Measurements from ENCODE around the gene LAMC1.

LAMC1 gene

GRCh38 chr1:183052861-183053260 lies 29.6 kb downstream of the LAMC1 start:
- Histone ChIP-seq H3K23ac (ENCODE audit: low read length) (no peak overlapping the region), H2BK12ac (ENCODE audit: low read length) (no peak overlapping the region), H2BK120ac (ENCODE audit: insufficient read depth, low read length, poor library complexity) (no peak overlapping the region), H4K91ac (ENCODE audit: low read depth, low read length) (no peak overlapping the region), H3K36me3 (ENCODE audit: control insufficient read depth in 1 of 2, insufficient read depth in 2 of 2, low read length in 2 of 2) (no peaks in the 10 kb centered on the region), H3K14ac (ENCODE audit: low read length) (no peak overlapping the region), H3K4me1 (ENCODE audit: control insufficient read depth in 1 of 2, insufficient read depth in 2 of 2, low read length in 2 of 2) (peaks cover 5 to 10% of the 10 kb centered on the region in 2 experiments), H2AFZ (ENCODE audit: insufficient read depth, low read length, poor library complexity) (no peak overlapping the region), H2AK5ac (ENCODE audit: low read length) (no peak overlapping the region), H3K4ac (ENCODE audit: low read depth, low read length) (no peak overlapping the region), H3K9ac (ENCODE audit: low read length) (no peak overlapping the region), H3K9me3 (ENCODE audit: insufficient read depth, low read depth, low read length) (no peaks in the 10 kb centered on the region), H3K18ac (ENCODE audit: low read length) (no peak overlapping the region), H4K12ac (ENCODE audit: low read depth, low read length) (no peak overlapping the region), H3K27ac (ENCODE audit: low read depth, low read length) (no peak overlapping the region), H3K79me1 (ENCODE audit: low read length) (peaks cover 3% of the 10 kb centered on the region), H2BK5ac (ENCODE audit: low read depth, low read length, poor library complexity) (no peak overlapping the region), H3K4me2 (ENCODE audit: low read length) (no peak overlapping the region), H3K4me3 (ENCODE audit: low read depth, low read length) (no peak overlapping the region), H3K79me2 (ENCODE audit: control insufficient read depth, insufficient read depth, low read length, poor library complexity) (peaks cover 2% of the 10 kb centered on the region), H3K27me3 (ENCODE audit: insufficient read depth, low read length) (no peaks in the 10 kb centered on the region), H4K8ac (ENCODE audit: low read depth, low read length) (no peak overlapping the region)
- WGBS (ENCODE audit: extremely low coverage, insufficient coverage, insufficient read length), result no CpG with 5 or more reads among the region's 5 CpGs
- no peak for DNase-seq

DNA sequence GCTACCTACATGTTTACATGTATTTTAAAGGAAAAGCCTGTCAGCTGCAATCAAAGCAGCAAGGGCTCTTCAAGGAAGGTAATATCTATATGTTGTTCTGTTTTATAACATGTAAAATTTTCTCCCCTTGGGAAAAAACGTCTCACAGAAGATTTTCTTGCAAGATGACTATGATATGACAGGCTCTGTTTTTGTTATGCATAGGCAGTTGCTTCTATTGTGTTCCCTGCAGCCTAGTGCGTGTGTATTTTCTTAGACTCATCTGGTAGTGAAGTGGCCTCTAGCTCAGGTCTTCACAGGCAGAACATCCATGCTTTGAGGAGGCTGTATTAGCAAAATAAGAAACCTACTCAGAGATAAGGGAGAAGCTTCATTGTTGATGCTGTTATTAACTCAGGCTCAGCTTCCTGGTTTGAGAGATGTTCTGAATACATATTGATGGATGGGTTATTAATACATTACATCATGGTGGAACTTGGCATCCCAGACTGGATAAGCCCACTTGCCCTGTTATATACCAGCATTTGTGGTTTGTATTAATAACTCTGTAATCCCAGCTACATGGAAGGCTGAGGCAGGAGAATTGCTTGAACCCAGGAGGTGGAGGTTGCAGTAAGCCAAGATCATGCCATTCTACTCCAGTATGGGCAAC lies 35.8 kb downstream of the LAMC1 start:
- Histone ChIP-seq H3K9ac (ENCODE audit: low read length) (no peak overlapping the region), H3K4me2 (ENCODE audit: low read length) (no peak overlapping the region), H3K79me2 (ENCODE audit: control insufficient read depth, insufficient read depth, low read length, poor library complexity) (peaks cover 3% of the 10 kb centered on the region), H2BK5ac (ENCODE audit: low read depth, low read length, poor library complexity) (no peak overlapping the region), H2AK5ac (ENCODE audit: low read length) (no peak overlapping the region), H3K4me1 (ENCODE audit: control insufficient read depth in 1 of 2, insufficient read depth in 2 of 2, low read length in 2 of 2) (peaks cover 0 to 11% of the 10 kb centered on the region in 2 experiments), H3K36me3 (ENCODE audit: control insufficient read depth in 1 of 2, insufficient read depth in 2 of 2, low read length in 2 of 2) (no peaks in the 10 kb centered on the region), H3K14ac (ENCODE audit: low read length) (no peak overlapping the region), H2BK12ac (ENCODE audit: low read length) (no peak overlapping the region), H2BK120ac (ENCODE audit: insufficient read depth, low read length, poor library complexity) (no peak overlapping the region), H3K27me3 (ENCODE audit: insufficient read depth, low read length) (no peaks in the 10 kb centered on the region), H3K23ac (ENCODE audit: low read length) (no peak overlapping the region), H4K8ac (ENCODE audit: low read depth, low read length) (no peak overlapping the region), H4K91ac (ENCODE audit: low read depth, low read length) (no peak overlapping the region), H3K4me3 (ENCODE audit: low read depth, low read length) (no peak overlapping the region), H3K9me3 (ENCODE audit: insufficient read depth, low read depth, low read length) (no peaks in the 10 kb centered on the region), H2AFZ (ENCODE audit: insufficient read depth, low read length, poor library complexity) (no peak overlapping the region), H3K79me1 (ENCODE audit: low read length) (no peaks in the 10 kb centered on the region), H3K18ac (ENCODE audit: low read length) (no peak overlapping the region), H3K4ac (ENCODE audit: low read depth, low read length) (peak overlapping the region; percentile 15), H3K27ac (ENCODE audit: low read depth, low read length) (no peak overlapping the region), H4K12ac (ENCODE audit: low read depth, low read length) (no peak overlapping the region)
- no peak for DNase-seq
- WGBS (ENCODE audit: extremely low coverage, insufficient coverage, insufficient read length), result no CpG with 5 or more reads among the region's 2 CpGs

GRCh38 chr1:183061194-183061593 lies 38.0 kb downstream of the LAMC1 start:
- H4K12ac ChIP-seq (ENCODE audit: low read depth, low read length), result no peak overlapping the region
- no peak overlapping the region for H3K4me3 ChIP-seq (ENCODE audit: low read depth, low read length)
- no peak overlapping the region for H2BK12ac ChIP-seq (ENCODE audit: low read length)
- no peak overlapping the region for H2AK5ac ChIP-seq (ENCODE audit: low read length)
- no peaks in the 10 kb centered on the region for H3K9me3 ChIP-seq (ENCODE audit: insufficient read depth, low read depth, low read length)
- H3K4ac ChIP-seq (ENCODE audit: low read depth, low read length), result no peak overlapping the region
- H3K27me3 ChIP-seq (ENCODE audit: insufficient read depth, low read length), result no peaks in the 10 kb centered on the region
- H3K18ac ChIP-seq (ENCODE audit: low read length), result no peak overlapping the region
- no peak overlapping the region for H3K4me2 ChIP-seq (ENCODE audit: low read length)
- H2BK120ac ChIP-seq (ENCODE audit: insufficient read depth, low read length, poor library complexity), result no peak overlapping the region
- no peak overlapping the region for H3K27ac ChIP-seq (ENCODE audit: low read depth, low read length)
- no peaks in the 10 kb centered on the region for H3K36me3 ChIP-seq (ENCODE audit: control insufficient read depth in 1 of 2, insufficient read depth in 2 of 2, low read length in 2 of 2)
- no peak for DNase-seq
- no peak overlapping the region for H3K9ac ChIP-seq (ENCODE audit: low read length)
- H2AFZ ChIP-seq (ENCODE audit: insufficient read depth, low read length, poor library complexity), result no peak overlapping the region
- H4K8ac ChIP-seq (ENCODE audit: low read depth, low read length), result no peak overlapping the region
- H3K4me1 ChIP-seq (ENCODE audit: control insufficient read depth in 1 of 2, insufficient read depth in 2 of 2, low read length in 2 of 2), result peaks cover 0 to 11% of the 10 kb centered on the region in 2 experiments
- no peak overlapping the region for H3K23ac ChIP-seq (ENCODE audit: low read length)
- H3K79me2 ChIP-seq (ENCODE audit: control insufficient read depth, insufficient read depth, low read length, poor library complexity), result peaks cover 1% of the 10 kb centered on the region
- H3K79me1 ChIP-seq (ENCODE audit: low read length), result no peaks in the 10 kb centered on the region
- H3K14ac ChIP-seq (ENCODE audit: low read length), result no peak overlapping the region
- H4K91ac ChIP-seq (ENCODE audit: low read depth, low read length), result no peak overlapping the region
- no peak overlapping the region for H2BK5ac ChIP-seq (ENCODE audit: low read depth, low read length, poor library complexity)

DNA sequence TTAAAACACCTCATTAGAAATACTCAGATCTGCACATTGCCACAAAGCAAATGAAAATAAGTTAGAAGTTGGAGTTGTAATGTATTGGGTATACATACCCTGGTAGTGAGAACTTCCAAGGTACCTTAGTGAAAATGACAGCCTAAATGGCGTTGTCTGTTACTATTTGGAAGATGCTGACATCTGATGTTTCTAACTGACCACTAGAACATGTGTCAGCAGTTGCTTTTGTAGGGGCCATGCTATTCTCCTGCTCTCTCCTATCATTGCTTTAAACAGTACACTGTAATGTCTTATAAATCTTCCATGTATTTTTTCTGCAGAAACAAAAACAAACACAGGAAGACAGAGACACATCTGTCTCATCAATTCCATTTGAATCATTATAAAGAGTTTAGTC lies 40.1 kb downstream of the LAMC1 start:
- H3K27me3 ChIP-seq (ENCODE audit: insufficient read depth, low read length), result no peaks in the 10 kb centered on the region
- H3K9ac ChIP-seq (ENCODE audit: low read length), result no peak overlapping the region
- no peak overlapping the region for H4K8ac ChIP-seq (ENCODE audit: low read depth, low read length)
- H3K23ac ChIP-seq (ENCODE audit: low read length), result no peak overlapping the region
- no peaks in the 10 kb centered on the region for H3K36me3 ChIP-seq (ENCODE audit: control insufficient read depth in 1 of 2, insufficient read depth in 2 of 2, low read length in 2 of 2)
- no peak overlapping the region for H3K4me3 ChIP-seq (ENCODE audit: low read depth, low read length)
- peaks cover 0 to 9% of the 10 kb centered on the region in 2 experiments for H3K4me1 ChIP-seq (ENCODE audit: control insufficient read depth in 1 of 2, insufficient read depth in 2 of 2, low read length in 2 of 2)
- no peaks in the 10 kb centered on the region for H3K9me3 ChIP-seq (ENCODE audit: insufficient read depth, low read depth, low read length)
- no peak overlapping the region for H3K14ac ChIP-seq (ENCODE audit: low read length)
- no peak overlapping the region for H2BK12ac ChIP-seq (ENCODE audit: low read length)
- H3K79me2 ChIP-seq (ENCODE audit: control insufficient read depth, insufficient read depth, low read length, poor library complexity), result peaks cover 1% of the 10 kb centered on the region
- H2BK5ac ChIP-seq (ENCODE audit: low read depth, low read length, poor library complexity), result no peak overlapping the region
- H3K27ac ChIP-seq (ENCODE audit: low read depth, low read length), result no peak overlapping the region
- no peak overlapping the region for H3K4ac ChIP-seq (ENCODE audit: low read depth, low read length)
- no peak overlapping the region for H4K91ac ChIP-seq (ENCODE audit: low read depth, low read length)
- no peak overlapping the region for H3K18ac ChIP-seq (ENCODE audit: low read length)
- H4K12ac ChIP-seq (ENCODE audit: low read depth, low read length), result no peak overlapping the region
- no peak overlapping the region for H2AK5ac ChIP-seq (ENCODE audit: low read length)
- H2BK120ac ChIP-seq (ENCODE audit: insufficient read depth, low read length, poor library complexity), result no peak overlapping the region
- H3K79me1 ChIP-seq (ENCODE audit: low read length), result no peaks in the 10 kb centered on the region
- DNase-seq, result no peak
- no CpG with 5 or more reads among the region's 1 CpG for WGBS (ENCODE audit: extremely low coverage, insufficient coverage, insufficient read length)
- H2AFZ ChIP-seq (ENCODE audit: insufficient read depth, low read length, poor library complexity), result no peak overlapping the region
- no peak overlapping the region for H3K4me2 ChIP-seq (ENCODE audit: low read length)
